Measurements from ENCODE around the gene ARHGAP5.

The ARHGAP5 gene

DNA sequence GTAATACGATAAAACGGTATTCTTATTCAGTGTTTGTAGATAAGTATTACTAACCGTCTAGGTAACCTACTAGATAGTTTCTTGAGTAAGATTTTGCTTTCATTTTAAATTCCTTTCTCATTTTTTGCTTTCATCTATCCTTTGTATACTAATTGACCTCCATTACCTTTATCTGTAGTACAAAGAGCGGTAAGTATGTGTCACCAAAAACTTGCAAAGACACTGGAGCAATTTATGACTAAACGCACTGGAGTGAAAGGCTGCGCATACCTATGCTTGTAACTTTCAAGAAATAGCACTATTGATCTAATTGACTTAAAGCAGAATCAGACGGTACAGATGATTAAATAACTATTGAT, 1.7 kb downstream of the ARHGAP5 start:
- H3K27ac ChIP-seq (ENCODE audit: low read depth, low read length, poor library complexity, severe bottlenecking) = no peak overlapping the region
- H3K9me3 ChIP-seq (ENCODE audit: low read length) = no peaks in the 10 kb centered on the region

DNA sequence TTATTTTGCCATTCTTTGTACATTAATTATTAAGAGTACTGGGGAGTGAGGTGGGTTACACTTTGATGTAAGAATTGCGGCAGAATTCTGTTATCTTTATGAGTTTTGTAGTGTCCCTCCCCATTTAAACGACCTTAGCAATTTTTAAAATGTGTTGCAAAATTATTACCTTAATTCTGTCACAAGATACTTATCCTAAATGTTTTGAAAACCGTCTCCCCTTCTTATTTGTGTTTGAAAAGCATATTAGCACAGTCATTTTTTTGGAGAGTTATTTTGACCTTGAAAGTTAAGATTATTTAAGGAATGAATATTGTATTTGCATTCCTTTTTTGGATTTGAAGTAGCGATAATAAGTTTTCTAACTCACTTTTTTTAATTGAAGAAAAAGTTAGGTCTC, 2.2 kb downstream of the ARHGAP5 start:
- no peaks in the 10 kb centered on the region for H3K9me3 ChIP-seq (ENCODE audit: low read length)
- no peak overlapping the region for H3K9ac ChIP-seq (ENCODE audit: low read length)
- no peak overlapping the region for H3K27ac ChIP-seq (ENCODE audit: low read depth, low read length, poor library complexity, severe bottlenecking)
- H3F3A ChIP-seq (ENCODE audit: insufficient read depth, low read length) = 0 out of 2 replicates have a peak, but pooled peaks cover 3% of the 10 kb centered on the region
- H3K79me2 ChIP-seq (ENCODE audit: insufficient read depth, low read length) = no peaks in the 10 kb centered on the region
- no peak overlapping the region for H2AFZ ChIP-seq (ENCODE audit: low read length)
- no peaks in the 10 kb centered on the region for H4K20me1 ChIP-seq (ENCODE audit: insufficient read depth, low read length)
- no peak overlapping the region for H3K4me2 ChIP-seq (ENCODE audit: low read length)
- no peaks in the 10 kb centered on the region for H3K27me3 ChIP-seq (ENCODE audit: insufficient read depth, low read length)
- H3K9me2 ChIP-seq (ENCODE audit: low read depth, low read length) = no peaks in the 10 kb centered on the region
- H3K4me3 ChIP-seq (ENCODE audit: low read depth, low read length, poor library complexity, severe bottlenecking) = no peak overlapping the region
- H3K4me1 ChIP-seq (ENCODE audit: insufficient read depth, low read length, severe bottlenecking) = peaks cover 18% of the 10 kb centered on the region
- H3K36me3 ChIP-seq (ENCODE audit: insufficient read depth, low read length) = no peaks in the 10 kb centered on the region
- TF ChIP-seq, protein P1, sequence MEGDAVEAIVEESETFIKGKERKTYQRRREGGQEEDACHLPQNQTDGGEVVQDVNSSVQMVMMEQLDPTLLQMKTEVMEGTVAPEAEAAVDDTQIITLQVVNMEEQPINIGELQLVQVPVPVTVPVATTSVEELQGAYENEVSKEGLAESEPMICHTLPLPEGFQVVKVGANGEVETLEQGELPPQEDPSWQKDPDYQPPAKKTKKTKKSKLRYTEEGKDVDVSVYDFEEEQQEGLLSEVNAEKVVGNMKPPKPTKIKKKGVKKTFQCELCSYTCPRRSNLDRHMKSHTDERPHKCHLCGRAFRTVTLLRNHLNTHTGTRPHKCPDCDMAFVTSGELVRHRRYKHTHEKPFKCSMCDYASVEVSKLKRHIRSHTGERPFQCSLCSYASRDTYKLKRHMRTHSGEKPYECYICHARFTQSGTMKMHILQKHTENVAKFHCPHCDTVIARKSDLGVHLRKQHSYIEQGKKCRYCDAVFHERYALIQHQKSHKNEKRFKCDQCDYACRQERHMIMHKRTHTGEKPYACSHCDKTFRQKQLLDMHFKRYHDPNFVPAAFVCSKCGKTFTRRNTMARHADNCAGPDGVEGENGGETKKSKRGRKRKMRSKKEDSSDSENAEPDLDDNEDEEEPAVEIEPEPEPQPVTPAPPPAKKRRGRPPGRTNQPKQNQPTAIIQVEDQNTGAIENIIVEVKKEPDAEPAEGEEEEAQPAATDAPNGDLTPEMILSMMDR (IDR thresholded peaks at IDR 0.05; ENCODE audit: low read length) = no peak
- TF ChIP-seq EZH2 (IDR thresholded peaks at IDR 0.05; ENCODE audit: borderline replicate concordance, low read length) = no peak

More for the DNA sequence above, 1.7 kb downstream of the ARHGAP5 start:
- no peaks in the 10 kb centered on the region for H3K36me3 ChIP-seq (ENCODE audit: insufficient read depth, low read length)
- no peak overlapping the region for H3K4me3 ChIP-seq (ENCODE audit: low read depth, low read length, poor library complexity, severe bottlenecking)
- no peaks in the 10 kb centered on the region for H4K20me1 ChIP-seq (ENCODE audit: insufficient read depth, low read length)
- H3K4me2 ChIP-seq (ENCODE audit: low read length) = no peak overlapping the region
- no peak overlapping the region for H3K9ac ChIP-seq (ENCODE audit: low read length)
- H3K79me2 ChIP-seq (ENCODE audit: insufficient read depth, low read length) = no peaks in the 10 kb centered on the region
- TF ChIP-seq EZH2 (IDR thresholded peaks at IDR 0.05; ENCODE audit: borderline replicate concordance, low read length) = no peak
- TF ChIP-seq, protein P1 (IDR thresholded peaks at IDR 0.05; ENCODE audit: low read length) = no peak
- 0 out of 2 replicates have a peak, but pooled peaks cover 3% of the 10 kb centered on the region for H3F3A ChIP-seq (ENCODE audit: insufficient read depth, low read length)
- H3K27me3 ChIP-seq (ENCODE audit: insufficient read depth, low read length) = no peaks in the 10 kb centered on the region
- no peak overlapping the region for H2AFZ ChIP-seq (ENCODE audit: low read length)
- peaks cover 18% of the 10 kb centered on the region for H3K4me1 ChIP-seq (ENCODE audit: insufficient read depth, low read length, severe bottlenecking)
- no peaks in the 10 kb centered on the region for H3K9me2 ChIP-seq (ENCODE audit: low read depth, low read length)

DNA sequence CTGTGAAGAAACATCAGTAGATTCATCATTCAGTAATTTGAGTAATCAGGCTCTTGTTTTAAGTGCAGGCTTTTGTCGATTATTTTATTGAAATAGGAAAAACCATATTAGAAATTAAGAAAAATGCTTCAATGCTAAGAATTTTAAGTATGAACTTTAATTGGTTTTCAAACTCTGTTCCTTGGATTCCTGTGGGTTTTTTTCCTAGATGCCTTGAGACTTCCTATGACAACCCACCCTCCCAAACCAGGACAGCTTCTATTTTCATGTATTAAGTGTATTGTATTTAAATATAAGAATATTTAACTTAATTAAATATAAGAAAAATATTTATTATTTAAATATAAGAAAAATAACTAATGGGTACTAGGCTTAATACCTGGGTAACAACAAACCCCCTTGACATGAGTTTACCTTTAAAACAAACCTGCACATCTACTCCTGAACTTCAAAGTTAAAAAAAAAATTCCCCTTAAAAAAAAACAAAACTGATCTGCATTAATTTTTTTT, 3.0 kb downstream of the ARHGAP5 start:
- Histone ChIP-seq H3K4me2 (ENCODE audit: low read length) (no peak overlapping the region), H3K9me3 (ENCODE audit: low read length) (no peaks in the 10 kb centered on the region), H3K79me2 (ENCODE audit: insufficient read depth, low read length) (no peaks in the 10 kb centered on the region), H4K20me1 (ENCODE audit: insufficient read depth, low read length) (no peaks in the 10 kb centered on the region), H3K9ac (ENCODE audit: low read length) (no peak overlapping the region), H3K4me1 (ENCODE audit: insufficient read depth, low read length, severe bottlenecking) (peaks cover 18% of the 10 kb centered on the region), H2AFZ (ENCODE audit: low read length) (no peak overlapping the region), H3K4me3 (ENCODE audit: low read depth, low read length, poor library complexity, severe bottlenecking) (no peak overlapping the region), H3K9me2 (ENCODE audit: low read depth, low read length) (no peaks in the 10 kb centered on the region), H3K36me3 (ENCODE audit: insufficient read depth, low read length) (no peaks in the 10 kb centered on the region), H3F3A (ENCODE audit: insufficient read depth, low read length) (0 out of 2 replicates have a peak, but pooled peaks cover 3% of the 10 kb centered on the region), H3K27me3 (ENCODE audit: insufficient read depth, low read length) (no peaks in the 10 kb centered on the region), H3K27ac (ENCODE audit: low read depth, low read length, poor library complexity, severe bottlenecking) (no peak overlapping the region)
- TF ChIP-seq, protein P1 (IDR thresholded peaks at IDR 0.05; ENCODE audit: low read length) = no peak
- no peak for TF ChIP-seq EZH2 (IDR thresholded peaks at IDR 0.05; ENCODE audit: borderline replicate concordance, low read length)

All from OCI-LY1 (cell line).